HepG2 (cell line): ENCODE measurements around the gene SLC26A2. TPM values are rescaled to one million over a fixed set of nuclear protein-coding genes. Genes with fewer than 3 reads are reported as not detected.

Source experiments
- CBX5 ChIP-seq: sonication (generic); formaldehyde crosslinking; IDR thresholded peaks from 2 replicates; pipeline ENCODE4 v1.4.0; 2020; ENCODE audit warnings: missing genetic modification reagents, borderline replicate concordance
- CCDC6 ChIP-seq: sonication (generic); formaldehyde crosslinking; IDR thresholded peaks from 2 replicates; pipeline ENCODE4 v1.8.1; 2022; ENCODE audit warnings: mild to moderate bottlenecking, missing genetic modification reagents, moderate library complexity
- HNF1A ChIP-seq, 2 experiments: sonication (generic) in 1 of 2; formaldehyde crosslinking in 1 of 2; IDR thresholded peaks; 2 replicates each; pipeline versions ENCODE4 v1.4.0 to v1.6.1; 2016 to 2020; ENCODE audit warnings: borderline replicate concordance in 1 of 2, low read depth in 1 of 2, mild to moderate bottlenecking in 1 of 2, missing genetic modification reagents in 1 of 2
- KAT7 ChIP-seq: IDR thresholded peaks from 2 replicates; pipeline ENCODE4 v1.6.1; 2018; ENCODE audit warnings: borderline replicate concordance, missing compliant biosample characterization
- MAF1 ChIP-seq: sonication (generic); formaldehyde crosslinking; IDR thresholded peaks from 2 replicates; pipeline ENCODE4 v1.5.0; 2020; ENCODE audit warnings: missing genetic modification reagents, borderline replicate concordance
- PCBP1 ChIP-seq: fragments of 200-400 bp; formaldehyde crosslinking; IDR thresholded peaks from 2 replicates; pipeline ENCODE4 v1.6.1; 2017; ENCODE audit warnings: mild to moderate bottlenecking, low read depth, low read length, borderline replicate concordance
- SP4 ChIP-seq: sonication (generic); formaldehyde crosslinking; IDR thresholded peaks from 2 replicates; pipeline ENCODE4 v1.8.1; 2023; ENCODE audit warnings: mild to moderate bottlenecking, missing genetic modification reagents
- THAP11 ChIP-seq: IDR thresholded peaks from 2 replicates; pipeline ENCODE4 v1.6.1; 2016; ENCODE audit warnings: missing biosample characterization, missing genetic modification reagents
- ZBTB34 ChIP-seq: sonication (generic); formaldehyde crosslinking; IDR thresholded peaks from 2 replicates; pipeline ENCODE4 v1.8.0; 2022; ENCODE audit warnings: mild to moderate bottlenecking, missing genetic modification reagents
- ZNF253 ChIP-seq: sonication (generic); formaldehyde crosslinking; IDR thresholded peaks from 2 replicates; pipeline ENCODE4 v1.8.0; 2022; ENCODE audit warnings: mild to moderate bottlenecking, missing genetic modification reagents, borderline replicate concordance
- ZNF34 ChIP-seq: sonication (generic); formaldehyde crosslinking; IDR thresholded peaks from 2 replicates; pipeline ENCODE4 v1.4.0; 2020; ENCODE audit warnings: mild to moderate bottlenecking, missing genetic modification reagents, borderline replicate concordance
- ZNF350 ChIP-seq: sonication (generic); formaldehyde crosslinking; IDR thresholded peaks from 2 replicates; pipeline ENCODE4 v1.4.0; 2020; ENCODE audit warnings: mild to moderate bottlenecking, low read depth, missing genetic modification reagents, borderline replicate concordance
- ZNF546 ChIP-seq: sonication (generic); formaldehyde crosslinking; conservative IDR thresholded peaks from 2 replicates; pipeline ENCODE4 v1.8.1; 2023; ENCODE audit warnings: mild to moderate bottlenecking, missing genetic modification reagents
- ZSCAN31 ChIP-seq: sonication (generic); formaldehyde crosslinking; IDR thresholded peaks from 2 replicates; pipeline ENCODE4 v1.5.0; 2020; ENCODE audit warnings: low read depth, mild to moderate bottlenecking, missing genetic modification reagents
- polyA plus RNA-seq, 8 experiments: library from polyadenylated mRNA; depleted of rRNA in 3 of 8; stranded (reverse) in 7 of 8; unstranded in 1 of 8; fragments of >200 nt; fragmentation: Illumina TruSeq in 4 of 8; extraction: Trizol in 4 of 8; gene quantifications; 2 replicates each; pipeline versions ENCODE4 v1.2.1 to v1.2.3, GENCODE V29; 2011 to 2016; ENCODE audit warnings: low read depth in 4 of 8, missing spikeins in 1 of 8, mixed read lengths in 1 of 8; ENCODE audit not compliant: insufficient read depth in 1 of 8
- total RNA-seq, 5 experiments: library from RNA; depleted of rRNA; stranded (reverse); fragments of >200 nt; fragmentation: Illumina TruSeq; extraction: Trizol; gene quantifications; 2 replicates each; pipeline ENCODE4 v1.2.3, GENCODE V29; 2016; ENCODE audit warnings: low read depth in 1 of 5
- TF ChIP-seq, protein P1 (sequence below): sonication (generic); formaldehyde crosslinking; IDR thresholded peaks from 2 replicates; pipeline ENCODE4 v1.8.0; 2023; ENCODE audit warnings: mild to moderate bottlenecking, missing genetic modification reagents
- TF ChIP-seq, protein P2 (sequence below): sonication (generic); formaldehyde crosslinking; IDR thresholded peaks from 2 replicates; pipeline ENCODE4 v1.8.1; 2023; ENCODE audit warnings: mild to moderate bottlenecking, missing genetic modification reagents
- TF ChIP-seq, protein P3 (sequence below): sonication (generic); formaldehyde crosslinking; IDR thresholded peaks from 2 replicates; pipeline ENCODE4 v1.5.1; 2020; ENCODE audit warnings: missing genetic modification reagents, mild to moderate bottlenecking, borderline replicate concordance

Gene SLC26A2
- total and polyA plus RNA-seq, 2 of the 13 experiments (the other 11 are each of a cell fraction or from before 2014, with no cell fraction given) = 2.2 to 7.9 TPM

GRCh38 chr5:150000256-150000989 is 39.9 kb downstream of the SLC26A2 start, which contains the start of the genes HMGXB3 and TIGD6 (continued):
- TF ChIP-seq ZNF350 (CRISPR knock-in tag) = peak; percentile 89
- peak; percentile 82; the same call in 1 of the 2 replicates for TF ChIP-seq ZBTB34
- no peak for TF ChIP-seq HNF1A (IDR thresholded peaks at IDR 0.05; ENCODE audit: low read depth)
- peak; percentile 53; the same call in 1 of the 2 replicates for TF ChIP-seq HNF1A (CRISPR knock-in tag; IDR thresholded peaks at IDR 0.05; ENCODE audit: borderline replicate concordance)
- no peak; the same call in 1 of the 2 replicates for TF ChIP-seq ZNF546
- TF ChIP-seq PCBP1 = 0 out of 2 replicates have a peak, but pooled peaks have one; percentile 49
- TF ChIP-seq, protein P1, sequence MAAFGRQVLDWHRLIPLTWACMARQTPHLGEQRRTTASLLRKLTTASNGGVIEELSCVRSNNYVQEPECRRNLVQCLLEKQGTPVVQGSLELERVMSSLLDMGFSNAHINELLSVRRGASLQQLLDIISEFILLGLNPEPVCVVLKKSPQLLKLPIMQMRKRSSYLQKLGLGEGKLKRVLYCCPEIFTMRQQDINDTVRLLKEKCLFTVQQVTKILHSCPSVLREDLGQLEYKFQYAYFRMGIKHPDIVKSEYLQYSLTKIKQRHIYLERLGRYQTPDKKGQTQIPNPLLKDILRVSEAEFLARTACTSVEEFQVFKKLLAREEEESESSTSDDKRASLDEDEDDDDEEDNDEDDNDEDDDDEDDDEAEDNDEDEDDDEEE = no peak
- TF ChIP-seq, protein P2, sequence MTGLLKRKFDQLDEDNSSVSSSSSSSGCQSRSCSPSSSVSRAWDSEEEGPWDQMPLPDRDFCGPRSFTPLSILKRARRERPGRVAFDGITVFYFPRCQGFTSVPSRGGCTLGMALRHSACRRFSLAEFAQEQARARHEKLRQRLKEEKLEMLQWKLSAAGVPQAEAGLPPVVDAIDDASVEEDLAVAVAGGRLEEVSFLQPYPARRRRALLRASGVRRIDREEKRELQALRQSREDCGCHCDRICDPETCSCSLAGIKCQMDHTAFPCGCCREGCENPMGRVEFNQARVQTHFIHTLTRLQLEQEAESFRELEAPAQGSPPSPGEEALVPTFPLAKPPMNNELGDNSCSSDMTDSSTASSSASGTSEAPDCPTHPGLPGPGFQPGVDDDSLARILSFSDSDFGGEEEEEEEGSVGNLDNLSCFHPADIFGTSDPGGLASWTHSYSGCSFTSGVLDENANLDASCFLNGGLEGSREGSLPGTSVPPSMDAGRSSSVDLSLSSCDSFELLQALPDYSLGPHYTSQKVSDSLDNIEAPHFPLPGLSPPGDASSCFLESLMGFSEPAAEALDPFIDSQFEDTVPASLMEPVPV (CRISPR knock-in tag) = 0 out of 2 replicates have a peak, but pooled peaks have one; percentile 50
- TF ChIP-seq ZSCAN31 (CRISPR knock-in tag) = peak; percentile 92
- TF ChIP-seq ZNF253 (CRISPR knock-in tag) = peak; percentile 75; the same call in 1 of the 2 replicates
- TF ChIP-seq ZNF34 (CRISPR knock-in tag) = peak; percentile 62
- TF ChIP-seq CBX5 = peak; percentile 94
- peak; percentile 97 for TF ChIP-seq THAP11
- TF ChIP-seq KAT7 = peak; percentile 94
- TF ChIP-seq, protein P3, sequence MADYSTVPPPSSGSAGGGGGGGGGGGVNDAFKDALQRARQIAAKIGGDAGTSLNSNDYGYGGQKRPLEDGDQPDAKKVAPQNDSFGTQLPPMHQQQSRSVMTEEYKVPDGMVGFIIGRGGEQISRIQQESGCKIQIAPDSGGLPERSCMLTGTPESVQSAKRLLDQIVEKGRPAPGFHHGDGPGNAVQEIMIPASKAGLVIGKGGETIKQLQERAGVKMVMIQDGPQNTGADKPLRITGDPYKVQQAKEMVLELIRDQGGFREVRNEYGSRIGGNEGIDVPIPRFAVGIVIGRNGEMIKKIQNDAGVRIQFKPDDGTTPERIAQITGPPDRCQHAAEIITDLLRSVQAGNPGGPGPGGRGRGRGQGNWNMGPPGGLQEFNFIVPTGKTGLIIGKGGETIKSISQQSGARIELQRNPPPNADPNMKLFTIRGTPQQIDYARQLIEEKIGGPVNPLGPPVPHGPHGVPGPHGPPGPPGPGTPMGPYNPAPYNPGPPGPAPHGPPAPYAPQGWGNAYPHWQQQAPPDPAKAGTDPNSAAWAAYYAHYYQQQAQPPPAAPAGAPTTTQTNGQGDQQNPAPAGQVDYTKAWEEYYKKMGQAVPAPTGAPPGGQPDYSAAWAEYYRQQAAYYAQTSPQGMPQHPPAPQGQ (CRISPR knock-in tag) = no peak
- peak; percentile 86; the same call in 1 of the 2 replicates for TF ChIP-seq CCDC6
- TF ChIP-seq MAF1 (CRISPR knock-in tag) = peak; percentile 35; the same call in 1 of the 2 replicates
- TF ChIP-seq SP4 = peak; percentile 80
